A549 (cell line): Measurements from ENCODE around the gene F12. TPM values are rescaled to one million over a fixed set of nuclear protein-coding genes. Genes with fewer than 3 reads are reported as not detected.
A peak's percentile ranks its signal among the peaks of the same experiment; 100 is the strongest.

Experiments used
- ATAC-seq, 2 experiments: fragments of 200-7000 bp in 1 of 2; fragments of >200 bp in 1 of 2; cut with Nextera tagmentation in 1 of 2; cut with Tn5 transposase in 1 of 2; 3 replicates each; pipeline versions ENCODE4 v1.8.0 to v1.9.1; 2018 to 2020; ENCODE audit warnings: mild to moderate bottlenecking in 1 of 2, moderate library complexity in 1 of 2
- CTCF ChIA-PET: fragments of 300-600 bp; sonication (Branson Sonifier 250); formaldehyde crosslinking; extraction: SDS; loops from one replicate; lab custom pipeline; 2021; ENCODE audit warnings: antibody characterized with exemption, inconsistent platforms; lab: Yijun Ruan, JAX
- POLR2A ChIA-PET: fragments of 350-600 bp; formaldehyde crosslinking; extraction: SDS; loops from one replicate; lab custom pipeline; 2021; ENCODE audit warnings: antibody characterized with exemption, inconsistent platforms; lab: Yijun Ruan, JAX
- DNase-seq, 2 experiments: peaks; one replicate each; pipeline versions ENCODE4 v3.0.0 to v3.0.0-alpha.2; 2011 to 2016; ENCODE audit warnings: low read depth in 1 of 2, low spot score in 1 of 2
- FAIRE-seq: peaks from 2 replicates; lab custom pipeline; 2011; peaks lifted over from hg19 to GRCh38; lab: Jason Lieb, UNC
- H3K27ac ChIP-seq, 2 experiments: fragments of >200 bp; sonication (Bioruptor Twin); formaldehyde crosslinking; 3 replicates each; pipeline ENCODE4 v1.5.1; 2016 to 2017
- H3K4me1 ChIP-seq: fragments of >200 bp; sonication (Bioruptor Twin); formaldehyde crosslinking; 3 replicates; pipeline ENCODE4 v1.6.1; 2016
- H3K4me2 ChIP-seq: fragments of >200 bp; sonication (Bioruptor Twin); formaldehyde crosslinking; 3 replicates; pipeline ENCODE4 v1.6.1; 2016
- H3K4me3 ChIP-seq: fragments of >200 bp; sonication (Bioruptor Twin); formaldehyde crosslinking; 3 replicates; pipeline ENCODE4 v1.5.1; 2016
- H3K9me3 ChIP-seq: fragments of >200 bp; sonication (Bioruptor Twin); formaldehyde crosslinking; 3 replicates; pipeline ENCODE4 v1.6.1; 2016
- EHF ChIP-seq: fragments of 250-450 bp; sonication (Bioruptor Pico); IDR thresholded peaks from 2 replicates; pipeline ENCODE4 v1.5.0; 2020; ENCODE audit warnings: mild to moderate bottlenecking
- EP300 ChIP-seq, 2 experiments: fragments of >200 bp; sonication (Bioruptor Twin); formaldehyde crosslinking; IDR thresholded peaks; 2 replicates in 1 of 2; 3 replicates in 1 of 2; pipeline ENCODE4 v1.6.1; 2016 to 2017
- ESRRA ChIP-seq: fragments of 150-350 bp; IDR thresholded peaks from 2 replicates; pipeline ENCODE4 v1.6.1; 2014; ENCODE audit warnings: mild to moderate bottlenecking, low read length, borderline replicate concordance
- FOSB ChIP-seq: fragments of 250-450 bp; sonication (Bioruptor Pico); IDR thresholded peaks from 2 replicates; pipeline ENCODE4 v1.5.0; 2020; ENCODE audit warnings: mild to moderate bottlenecking, moderate library complexity
- HDAC2 ChIP-seq: fragments of 200-600 bp; sonication (generic); IDR thresholded peaks from 2 replicates; pipeline ENCODE4 v1.6.1; 2016
- HES2 ChIP-seq: fragments of >200 bp; sonication (Bioruptor Twin); formaldehyde crosslinking; IDR thresholded peaks from 2 replicates; pipeline ENCODE4 v1.6.1; 2016
- HMGXB4 ChIP-seq: fragments of 250-450 bp; sonication (Bioruptor Pico); IDR thresholded peaks from 2 replicates; pipeline ENCODE4 v1.5.0; 2021; ENCODE audit warnings: mild to moderate bottlenecking, moderate library complexity, borderline replicate concordance
- HOXA7 ChIP-seq: fragments of 250-450 bp; sonication (Bioruptor Pico); IDR thresholded peaks from 2 replicates; pipeline ENCODE4 v1.5.0; 2020; ENCODE audit warnings: mild to moderate bottlenecking, moderate library complexity
- HOXB13 ChIP-seq: fragments of 250-450 bp; sonication (Bioruptor Pico); IDR thresholded peaks from 2 replicates; pipeline ENCODE4 v1.5.0; 2020; ENCODE audit warnings: low read depth, mild to moderate bottlenecking, moderate library complexity
- MYC ChIP-seq: IDR thresholded peaks from 2 replicates; pipeline ENCODE4 v1.6.1; 2012; ENCODE audit warnings: mild to moderate bottlenecking, inconsistent platforms, low read length, improper control_type of control experiment, borderline replicate concordance
- NPAS2 ChIP-seq: fragments of 250-450 bp; sonication (Bioruptor Pico); IDR thresholded peaks from 2 replicates; pipeline ENCODE4 v1.8.0; 2022; ENCODE audit warnings: mild to moderate bottlenecking, moderate library complexity, borderline replicate concordance
- NR3C1 ChIP-seq: fragments of >200 bp; sonication (Bioruptor Twin); formaldehyde crosslinking; IDR thresholded peaks from 3 replicates; pipeline ENCODE4 v1.6.1; 2017
- PHF8 ChIP-seq: fragments of 200-600 bp; sonication (generic); IDR thresholded peaks from 2 replicates; pipeline ENCODE4 v1.6.1; 2016; ENCODE audit warnings: low read depth, mild to moderate bottlenecking, antibody characterized with exemption, moderate library complexity, borderline replicate concordance
- POLR2A ChIP-seq: IDR thresholded peaks from 2 replicates; pipeline ENCODE4 v1.6.1; 2012; ENCODE audit warnings: mild to moderate bottlenecking, low read length
- REST ChIP-seq: fragments of 200-600 bp; sonication (generic); IDR thresholded peaks from 2 replicates; pipeline ENCODE4 v1.6.1; 2016; ENCODE audit warnings: antibody characterized with exemption, mild to moderate bottlenecking, moderate library complexity
- RNF2 ChIP-seq: fragments of 200-600 bp; sonication (generic); IDR thresholded peaks from 2 replicates; pipeline ENCODE4 v1.6.1; 2016; ENCODE audit warnings: low read depth, mild to moderate bottlenecking, antibody characterized with exemption, moderate library complexity, borderline replicate concordance
- SMC3 ChIP-seq: fragments of >200 bp; sonication (Bioruptor Twin); formaldehyde crosslinking; IDR thresholded peaks from 3 replicates; pipeline ENCODE4 v1.6.1; 2018; ENCODE audit warnings: inconsistent platforms
- ZNF302 ChIP-seq: fragments of 250-450 bp; sonication (Bioruptor Pico); IDR thresholded peaks from 2 replicates; pipeline ENCODE4 v1.9.0; 2021; ENCODE audit warnings: inconsistent platforms, mild to moderate bottlenecking, moderate library complexity
- WGBS: methylation state at CpG from one replicate; pipeline ENCODE4 v1.1.6; 2017; ENCODE audit errors: missing lambda C conversion rate; 5-methylcytosine and 5-hydroxymethylcytosine counted together
- polyA plus RNA-seq, 4 experiments: library from polyadenylated mRNA; depleted of rRNA in 3 of 4; stranded (reverse); fragments of >200 nt; fragmentation: RNase III in 1 of 4; extraction: RNeasy Plus Mini Kit Qiagen cat#74134 plus additional on column Dnase treatment in 1 of 4; gene quantifications; 2 replicates in 3 of 4; 3 replicates in 1 of 4; pipeline ENCODE4 v1.2.3, GENCODE V29; 2011 to 2017

F12 gene
- polyA plus RNA-seq, 2 of the 4 experiments (the other 2 are of a cell fraction) = 5.3 to 14.3 TPM

GRCh38 chr5:177433658-177434217, 24.4 kb upstream of the F12 start:
- TF ChIP-seq FOSB (CRISPR knock-in tag) (no peak), HMGXB4 (CRISPR knock-in tag) (no peak), PHF8 (no peak), HES2 (no peak), EHF (CRISPR knock-in tag) (no peak), HOXB13 (CRISPR knock-in tag) (no peak), EP300 (IDR thresholded peaks at IDR 0.05) (no peak), MYC (no peak), SMC3 (no peak), ESRRA (no peak), HDAC2 (no peak), NR3C1 (no peak), REST (no peak), RNF2 (no peak), HOXA7 (CRISPR knock-in tag) (no peak), POLR2A (no peak)
- CTCF ChIA-PET = interaction anchor here (1.0 to 36.0 kb wide), 5 partner anchors 10 to 68 kb away, joined by 3 to 871 read pairs (median 12); partner anchors contain the start of gene PRR7
- no peaks in the 10 kb centered on the region for H3K4me1 ChIP-seq
- POLR2A ChIA-PET = no interaction called here
- H3K27ac ChIP-seq = peak overlapping the region in 1 of 2 experiments; percentile 1; a peak in 1 of 6 replicates
- no peak overlapping the region for H3K4me3 ChIP-seq
- no peak for DNase-seq
- H3K4me2 ChIP-seq = no peak overlapping the region
- no peaks in the 10 kb centered on the region for H3K9me3 ChIP-seq
- no peak for FAIRE-seq
- 90% methylated on average over 28 of the region's 29 CpGs for WGBS
- ATAC-seq = no peak

- Histone ChIP-seq H3K27ac (no peak overlapping the region; a peak in 1 of 6 replicates), H3K9me3 (no peaks in the 10 kb centered on the region), H3K4me3 (no peak overlapping the region), H3K4me2 (no peak overlapping the region), H3K4me1 (peaks cover 2% of the 10 kb centered on the region; the same call in 1 of the 3 replicates)
- TF ChIP-seq HMGXB4 (CRISPR knock-in tag) (no peak), ZNF302 (no peak), NPAS2 (CRISPR knock-in tag) (no peak)
- 84% methylated on average over 17 of the region's 25 CpGs for WGBS
- DNase-seq (no peak), ATAC-seq (no peak), FAIRE-seq (no peak)
- POLR2A ChIA-PET = interaction anchor here (1.5 kb wide), 1 partner anchor 8 kb away, joined by 4 read pairs; no protein-coding TSS in a partner anchor
- CTCF ChIA-PET = interaction anchor here (1.0 to 36.0 kb wide), 6 partner anchors 9 to 67 kb away, joined by 3 to 871 read pairs (median 10); partner anchors contain the start of gene PRR7
These were observed 23.7 kb upstream of the F12 start for GRCh38 chr5:177432839-177433657.
